Breast epithelium (tissue), 4 donors: ENCODE measurements around the gene GSTM5. TPM values are rescaled to one million over a fixed set of nuclear protein-coding genes. Genes with fewer than 3 reads are reported as not detected.
"Not testable (repeated sequence)": the region's sequence is repeated elsewhere in the genome, so short reads cannot be mapped to it uniquely, and the experiment has no call there.

ENCODE experiments used
- DNase-seq, 2 donors: peaks; one replicate each; pipeline ENCODE4 v3.0.0-alpha.2; 2019; ENCODE audit warnings: low spot score in 2 of 2
- H3K27ac ChIP-seq, 2 donors: fragments of 200-600 bp; sonication (generic) in 1 of 2; one replicate each; pipeline ENCODE4 v1.5.1; 2016 to 2019; ENCODE audit warnings: mild to moderate bottlenecking in 1 of 2
- H3K27me3 ChIP-seq, 2 donors: fragments of 200-600 bp; sonication (generic) in 1 of 2; one replicate each; pipeline versions ENCODE4 v1.5.1 to v1.6.0; 2017 to 2019; ENCODE audit warnings: control low read depth in 1 of 2, mild to moderate bottlenecking in 1 of 2
- H3K36me3 ChIP-seq: fragments of 200-600 bp; one replicate; pipeline ENCODE4 v1.5.1; 2019
- H3K4me1 ChIP-seq, 2 donors: fragments of 200-600 bp; sonication (generic); one replicate each; pipeline ENCODE4 v1.5.1; 2016 to 2019; ENCODE audit warnings: control low read depth in 1 of 2
- H3K4me3 ChIP-seq, 3 donors: fragments of 200-600 bp; sonication (generic); 1 replicate in 2 of 3; 2 replicates in 1 of 3; pipeline ENCODE4 v1.5.1; 2016 to 2019; ENCODE audit warnings: mild to moderate bottlenecking in 3 of 3, moderate library complexity in 2 of 3
- H3K9me3 ChIP-seq, 2 donors: fragments of 200-600 bp; sonication (generic) in 1 of 2; one replicate each; pipeline ENCODE4 v1.5.1; 2016 to 2019; ENCODE audit warnings: control low read depth in 1 of 2
- POLR2A ChIP-seq: fragments of 450-650 bp; IDR thresholded peaks from one replicate; pipeline ENCODE4 v1.6.1; 2016; ENCODE audit warnings: antibody characterized with exemption, mild to moderate bottlenecking, moderate library complexity
- POLR2AphosphoS5 ChIP-seq, 3 donors: sonication (generic); formaldehyde crosslinking; IDR thresholded peaks; one replicate each; pipeline ENCODE4 v1.6.1; 2017; ENCODE audit warnings: antibody characterized with exemption in 3 of 3
- intact Hi-C: fragments of 100-400 bp; cut with DNase I; formaldehyde crosslinking; loops from one replicate; pipeline ENCODE4 v1.15.1; 2023; ENCODE audit warnings: low total_unique reads
- total RNA-seq, 3 donors: library from RNA; depleted of rRNA; stranded (reverse); fragments of >200 nt; gene quantifications; one replicate each; pipeline ENCODE4 v1.1.0, GENCODE V29; 2016
- TF ChIP-seq, protein P1 (sequence below), 3 donors: fragments of 450-650 bp; IDR thresholded peaks; one replicate each; pipeline ENCODE4 v1.5.1; 2016 to 2017; ENCODE audit warnings: antibody characterized with exemption in 3 of 3, mild to moderate bottlenecking in 3 of 3, moderate library complexity in 3 of 3

Gene GSTM5
- total RNA-seq, 3 donors from 2014 or later: 1.8 to 4.6 (median 3.6) TPM

DNA sequence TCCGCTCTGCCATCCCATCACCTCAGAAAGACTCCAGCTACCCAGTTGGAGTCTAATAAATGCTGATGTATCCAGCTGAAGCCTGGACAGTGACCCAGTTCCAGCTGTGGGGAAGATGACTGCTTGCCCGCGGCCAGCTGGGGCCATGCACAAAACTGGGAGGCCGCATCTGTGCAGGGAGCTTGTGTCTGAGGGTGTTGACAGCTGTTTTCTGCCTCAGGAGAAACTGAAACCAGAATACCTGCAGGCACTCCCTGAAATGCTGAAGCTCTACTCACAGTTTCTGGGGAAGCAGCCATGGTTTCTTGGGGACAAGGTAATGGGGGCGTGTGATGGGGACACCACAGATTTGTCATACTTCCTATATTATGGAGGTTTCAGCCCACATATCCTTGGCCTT lies 41.0 kb upstream of the GSTM5 start:
- Histone ChIP-seq H3K4me1 (no peaks in the 10 kb centered on the region), H3K27me3 (no peaks in the 10 kb centered on the region), H3K36me3 (no peaks in the 10 kb centered on the region), H3K4me3 (no peak overlapping the region), H3K27ac (no peak overlapping the region), H3K9me3 (no peaks in the 10 kb centered on the region)
- TF ChIP-seq, protein P1, sequence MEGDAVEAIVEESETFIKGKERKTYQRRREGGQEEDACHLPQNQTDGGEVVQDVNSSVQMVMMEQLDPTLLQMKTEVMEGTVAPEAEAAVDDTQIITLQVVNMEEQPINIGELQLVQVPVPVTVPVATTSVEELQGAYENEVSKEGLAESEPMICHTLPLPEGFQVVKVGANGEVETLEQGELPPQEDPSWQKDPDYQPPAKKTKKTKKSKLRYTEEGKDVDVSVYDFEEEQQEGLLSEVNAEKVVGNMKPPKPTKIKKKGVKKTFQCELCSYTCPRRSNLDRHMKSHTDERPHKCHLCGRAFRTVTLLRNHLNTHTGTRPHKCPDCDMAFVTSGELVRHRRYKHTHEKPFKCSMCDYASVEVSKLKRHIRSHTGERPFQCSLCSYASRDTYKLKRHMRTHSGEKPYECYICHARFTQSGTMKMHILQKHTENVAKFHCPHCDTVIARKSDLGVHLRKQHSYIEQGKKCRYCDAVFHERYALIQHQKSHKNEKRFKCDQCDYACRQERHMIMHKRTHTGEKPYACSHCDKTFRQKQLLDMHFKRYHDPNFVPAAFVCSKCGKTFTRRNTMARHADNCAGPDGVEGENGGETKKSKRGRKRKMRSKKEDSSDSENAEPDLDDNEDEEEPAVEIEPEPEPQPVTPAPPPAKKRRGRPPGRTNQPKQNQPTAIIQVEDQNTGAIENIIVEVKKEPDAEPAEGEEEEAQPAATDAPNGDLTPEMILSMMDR (IDR thresholded peaks at IDR 0.05): no peak
- TF ChIP-seq POLR2AphosphoS5 (IDR thresholded peaks at IDR 0.05) (no peak), POLR2A (no peak)
- DNase-seq: no peak
- intact Hi-C loops: no loop called here

DNA sequence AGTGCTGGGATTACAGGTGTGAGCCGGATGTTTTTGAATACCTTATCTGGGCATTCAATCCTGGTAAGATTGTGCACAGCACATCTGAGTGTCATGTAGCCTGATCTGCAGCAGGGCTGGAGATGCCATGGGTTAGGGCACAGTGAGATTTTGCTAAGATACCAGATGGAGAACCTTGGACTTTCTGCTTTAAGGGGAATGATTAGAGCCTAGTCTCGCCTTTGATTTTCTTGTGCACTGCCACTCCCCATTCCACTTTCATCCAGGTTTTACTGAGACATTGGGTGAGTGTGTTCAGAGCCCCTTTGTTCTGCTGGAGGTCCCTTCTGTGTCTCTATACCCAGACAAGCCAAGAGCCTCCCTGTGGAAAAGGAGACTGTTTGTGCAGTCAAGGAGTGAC lies 38.2 kb upstream of the GSTM5 start:
- H3K27me3 ChIP-seq, H3K27ac ChIP-seq, H3K36me3 ChIP-seq, H3K4me1 ChIP-seq, H3K4me3 ChIP-seq, DNase-seq, intact Hi-C loops, H3K9me3 ChIP-seq: not testable (repeated sequence)

DNA sequence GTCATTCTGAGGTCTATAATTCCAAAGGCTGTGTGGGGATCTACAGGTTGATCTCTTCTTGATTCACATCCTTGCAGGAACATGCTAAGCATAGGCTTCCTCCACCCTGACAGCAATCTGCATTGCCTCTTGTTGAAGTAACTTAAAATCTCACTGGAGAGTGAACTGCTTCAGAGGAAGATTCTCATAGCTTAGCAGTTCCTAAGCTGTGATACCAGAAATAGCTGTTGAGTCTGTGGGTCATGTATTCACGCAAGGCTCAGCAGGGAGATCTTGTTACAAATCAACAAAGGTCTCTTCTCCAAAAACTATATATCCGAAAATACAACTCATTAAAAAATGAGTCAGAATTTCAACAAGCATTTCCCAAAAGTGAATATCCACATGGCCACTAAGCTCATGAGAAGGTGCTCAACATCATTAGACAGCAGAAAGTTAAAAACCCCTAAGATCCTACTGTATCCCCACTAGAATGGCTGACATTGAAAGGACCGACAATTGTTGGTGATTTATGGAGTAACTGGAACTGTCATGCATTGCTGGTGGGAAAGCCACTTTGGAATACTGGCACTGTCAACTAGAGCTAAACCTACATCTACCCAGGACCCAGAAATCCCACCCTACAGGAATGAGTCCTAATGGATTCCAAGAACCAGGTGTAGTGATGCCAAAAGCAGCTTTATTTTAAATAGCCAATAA lies 35.2 kb upstream of the GSTM5 start:
- H3K4me3 ChIP-seq, H3K27me3 ChIP-seq, DNase-seq, H3K27ac ChIP-seq, H3K4me1 ChIP-seq, intact Hi-C loops, H3K36me3 ChIP-seq, H3K9me3 ChIP-seq: not testable (repeated sequence)

DNA sequence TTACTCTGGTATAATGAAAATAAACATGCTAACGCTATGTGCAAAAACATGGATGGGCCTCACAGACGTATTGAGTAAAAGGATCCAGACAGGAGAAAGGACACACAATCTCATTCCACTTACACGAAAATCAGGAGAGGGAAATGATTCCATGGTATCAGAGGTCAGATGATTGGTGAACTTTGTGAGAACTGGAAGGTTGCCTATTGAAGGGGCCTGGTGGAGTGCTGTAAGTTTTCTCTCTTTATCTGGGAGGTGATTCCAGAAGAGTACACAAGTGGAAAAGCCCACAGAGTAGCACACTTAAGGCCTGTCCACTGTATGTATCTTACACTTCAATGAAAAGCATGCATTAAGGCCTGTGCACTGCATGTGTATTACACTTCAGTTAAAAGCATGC lies 34.6 kb upstream of the GSTM5 start:
- no peak for DNase-seq
- H3K4me1 ChIP-seq: no peaks in the 10 kb centered on the region
- TF ChIP-seq POLR2AphosphoS5 (IDR thresholded peaks at IDR 0.05): no peak
- no peak for TF ChIP-seq POLR2A
- TF ChIP-seq, protein P1 (IDR thresholded peaks at IDR 0.05): no peak
- H3K36me3 ChIP-seq: no peaks in the 10 kb centered on the region
- no peak overlapping the region for H3K4me3 ChIP-seq
- H3K27ac ChIP-seq: no peak overlapping the region
- H3K9me3 ChIP-seq: no peaks in the 10 kb centered on the region
- intact Hi-C loops: no loop called here
- no peaks in the 10 kb centered on the region for H3K27me3 ChIP-seq

DNA sequence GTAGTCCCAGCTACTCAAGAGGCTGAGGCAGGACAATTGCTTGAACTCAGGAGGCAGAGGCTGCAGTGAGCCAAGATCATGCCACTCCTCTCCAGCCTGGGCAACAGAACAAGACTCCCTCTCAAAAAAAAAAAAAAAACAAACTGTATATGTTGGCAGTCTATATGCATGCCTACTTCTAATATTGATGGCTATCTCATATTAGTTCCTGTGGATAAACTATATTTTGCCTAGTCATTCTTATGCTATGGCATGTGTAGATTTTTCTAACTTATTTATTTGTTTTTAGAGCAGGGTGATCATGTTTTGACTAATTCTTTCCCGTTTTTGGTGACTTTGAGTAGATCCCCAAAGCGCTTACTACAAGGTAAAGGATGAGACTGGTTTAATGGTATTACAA lies 33.4 kb upstream of the GSTM5 start:
- H3K4me3 ChIP-seq, DNase-seq, intact Hi-C loops, H3K4me1 ChIP-seq, H3K27ac ChIP-seq, H3K27me3 ChIP-seq, H3K9me3 ChIP-seq, H3K36me3 ChIP-seq: not testable (repeated sequence)

DNA sequence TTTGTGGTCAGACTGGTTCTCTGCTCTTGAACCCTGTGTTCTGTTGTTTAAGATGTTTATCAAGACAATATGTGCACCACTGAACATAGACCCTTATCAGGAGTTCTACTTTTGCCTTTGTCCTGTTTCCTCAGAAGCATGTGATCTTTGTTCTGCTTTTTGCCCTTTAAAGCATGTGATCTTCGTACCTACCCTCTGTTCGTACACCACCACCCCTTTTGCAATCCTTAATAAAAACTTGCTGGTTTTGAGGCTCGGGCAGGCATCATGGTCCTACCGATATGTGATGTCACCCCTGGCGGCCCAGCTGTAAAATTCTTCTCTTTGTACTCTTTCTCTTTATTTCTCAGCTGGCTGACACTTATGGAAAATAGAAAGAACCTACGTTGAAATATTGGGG lies 27.3 kb upstream of the GSTM5 start:
- intact Hi-C loops, H3K4me3 ChIP-seq, H3K9me3 ChIP-seq, H3K27me3 ChIP-seq, H3K27ac ChIP-seq, H3K4me1 ChIP-seq, H3K36me3 ChIP-seq, DNase-seq: not testable (repeated sequence)

DNA sequence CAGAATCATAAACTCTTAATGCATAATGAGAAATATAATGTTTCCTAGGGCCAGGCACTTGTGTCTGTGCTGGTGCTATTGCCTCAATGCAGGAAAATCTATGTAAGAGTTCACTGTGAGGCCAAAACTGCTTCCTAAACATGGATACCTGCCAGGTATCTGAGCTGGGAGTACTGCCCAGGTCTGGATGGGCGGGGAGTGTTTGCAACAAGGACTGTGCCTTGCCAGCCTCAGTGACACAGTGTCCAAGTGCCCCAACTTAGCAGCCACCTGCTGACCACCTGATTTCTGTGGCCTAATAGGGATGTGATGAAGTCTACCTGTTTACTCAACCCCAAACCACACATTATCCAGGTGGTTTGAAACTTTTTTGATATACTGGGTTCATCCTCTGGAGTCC lies 26.7 kb upstream of the GSTM5 start:
- H3K36me3 ChIP-seq, H3K4me1 ChIP-seq, H3K27ac ChIP-seq, DNase-seq, H3K27me3 ChIP-seq, intact Hi-C loops, H3K4me3 ChIP-seq, H3K9me3 ChIP-seq: not testable (repeated sequence)

DNA sequence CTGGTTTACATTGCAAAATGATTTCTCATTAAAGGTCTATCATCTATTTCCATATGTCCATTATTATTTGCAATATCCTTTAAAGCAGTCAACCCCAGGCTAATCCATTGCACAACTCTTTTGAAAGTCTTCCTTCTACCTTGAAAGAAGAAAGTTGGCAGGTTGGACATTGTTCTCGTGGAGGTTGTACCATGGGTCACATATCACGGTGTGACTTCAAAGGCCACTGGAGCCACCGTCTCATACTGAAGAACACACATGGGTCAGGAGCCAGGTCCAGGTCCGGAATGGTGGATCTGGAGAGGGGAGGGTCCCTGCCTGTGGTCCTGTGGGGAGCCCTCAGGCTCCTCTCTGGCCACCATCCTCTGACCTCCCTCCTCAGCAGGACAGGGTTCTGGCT lies 26.2 kb upstream of the GSTM5 start:
- H3K36me3 ChIP-seq, H3K4me3 ChIP-seq, H3K4me1 ChIP-seq, H3K9me3 ChIP-seq, H3K27me3 ChIP-seq, intact Hi-C loops, DNase-seq: not testable (repeated sequence)
- peak overlapping the region in 1 of 2 donors; percentile 12 for H3K27ac ChIP-seq

DNA sequence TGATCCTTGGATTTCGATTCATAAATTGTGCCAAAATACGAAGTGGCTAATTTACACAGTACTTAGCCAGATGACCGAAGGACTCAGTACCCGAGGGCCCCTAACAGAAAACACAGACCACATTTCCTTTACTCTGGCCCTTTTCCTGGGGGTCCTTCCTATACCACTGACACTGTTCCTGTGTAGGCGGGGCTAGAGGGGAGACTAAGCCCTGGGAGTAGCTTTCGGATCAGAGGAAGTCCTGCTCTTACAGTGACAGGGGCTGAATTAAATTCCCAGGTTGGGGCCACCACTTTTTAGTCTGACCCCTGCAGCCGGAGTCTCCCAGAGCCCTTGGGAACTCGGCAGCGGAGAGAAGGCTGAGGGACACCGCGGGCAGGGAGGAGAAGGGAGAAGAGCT lies 24.9 kb upstream of the GSTM5 start:
- H3K4me1 ChIP-seq, DNase-seq, intact Hi-C loops, H3K27me3 ChIP-seq, H3K36me3 ChIP-seq, H3K9me3 ChIP-seq: not testable (repeated sequence)
- Histone ChIP-seq H3K4me3 (peak overlapping the region in 1 of 3 donors; percentile 69), H3K27ac (peak overlapping the region in 1 of 2 donors; percentile 90)
